Hippocampal formation (tissue), 2 donors: ENCODE data around the gene ALG6.
"Not testable (repeated sequence)": the region's sequence is repeated elsewhere in the genome, so short reads cannot be mapped to it uniquely, and the experiment has no call there.

Source experiments
- DNase-seq, 2 donors: peaks; one replicate each; lab custom pipeline; 2025; lab: John Stamatoyannopoulos, UW

The ALG6 gene

DNA sequence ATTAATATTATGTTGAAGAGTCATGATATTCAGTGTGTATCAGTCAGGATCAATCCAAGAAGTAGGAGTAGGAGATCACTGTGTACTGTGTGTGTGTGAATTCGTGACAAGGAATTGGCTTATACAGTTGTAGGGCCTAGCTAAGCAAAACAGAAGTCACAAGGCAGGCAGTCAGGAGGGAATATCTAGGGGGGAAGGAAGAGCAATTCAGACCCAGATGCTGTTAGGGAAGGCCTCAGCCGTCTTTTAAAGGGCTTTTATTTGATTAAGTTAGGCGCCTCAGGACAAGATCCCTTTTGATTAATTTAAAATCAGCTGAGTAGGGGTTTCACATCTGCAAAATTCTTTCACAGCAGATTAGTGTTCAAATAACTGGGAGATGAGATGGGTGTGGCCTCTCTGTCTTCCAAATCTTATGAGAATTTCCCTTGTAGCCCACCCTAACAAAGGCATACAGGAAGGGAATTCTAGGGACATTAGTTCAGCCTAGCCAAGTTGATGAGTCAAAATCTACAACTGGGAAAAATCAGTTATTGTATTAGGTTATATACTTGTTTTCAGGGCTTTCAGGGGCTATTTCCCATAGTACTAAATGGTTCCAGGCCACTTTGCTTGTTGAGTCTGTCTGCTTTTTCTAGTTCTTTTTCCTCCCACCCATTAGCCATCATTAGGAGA, 47.4 kb downstream of the ALG6 start:
- DNase-seq = no peak

DNA sequence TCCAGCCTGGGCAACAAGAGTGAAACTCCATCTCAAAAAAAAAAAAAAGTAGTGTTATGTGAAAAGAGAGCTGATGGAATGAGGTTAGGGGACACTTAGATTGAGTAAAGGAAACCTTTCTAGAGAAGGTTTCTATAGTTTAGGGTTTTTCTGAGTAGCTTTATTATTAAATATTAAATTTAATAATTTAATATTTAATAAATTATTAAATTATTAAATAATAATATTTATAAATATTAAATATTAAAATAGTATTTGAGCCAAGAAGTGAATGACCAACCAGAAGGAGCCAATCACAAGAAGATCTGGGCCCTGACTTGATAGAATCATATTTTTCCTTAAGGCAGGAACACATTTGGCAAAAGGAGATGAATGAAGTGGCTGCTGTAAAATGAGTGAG, 50.7 kb downstream of the ALG6 start:
- DNase-seq = no peak

- DNase-seq = not testable (repeated sequence)
Measured at GRCh38 chr1:63420746-63421145, 53.3 kb downstream of the ALG6 start.

- DNase-seq = no peak
Measured at GRCh38 chr1:63423649-63424048, 56.2 kb downstream of the ALG6 start.

- DNase-seq = no peak
Measured at GRCh38 chr1:63428815-63429214, 61.4 kb downstream of the ALG6 start.

DNA sequence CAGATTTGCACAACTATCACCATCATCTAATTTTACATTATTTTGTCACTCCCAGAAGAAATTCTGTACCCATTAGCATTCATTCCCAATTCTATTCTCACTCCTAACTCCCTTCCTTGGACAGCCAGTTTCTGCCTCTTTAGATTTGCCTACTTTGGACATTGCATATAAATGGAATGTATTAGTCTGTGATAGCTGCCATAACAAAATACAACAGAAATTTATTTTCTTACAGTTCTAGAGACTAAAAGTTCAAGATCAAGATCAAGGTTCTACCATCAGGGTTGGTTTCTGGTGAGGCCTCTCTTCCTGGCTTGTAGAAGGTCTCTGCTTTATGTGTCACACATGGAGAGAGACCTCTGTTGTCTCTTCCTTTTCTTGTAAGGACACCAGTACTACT, 61.9 kb downstream of the ALG6 start:
- no peak for DNase-seq

DNA sequence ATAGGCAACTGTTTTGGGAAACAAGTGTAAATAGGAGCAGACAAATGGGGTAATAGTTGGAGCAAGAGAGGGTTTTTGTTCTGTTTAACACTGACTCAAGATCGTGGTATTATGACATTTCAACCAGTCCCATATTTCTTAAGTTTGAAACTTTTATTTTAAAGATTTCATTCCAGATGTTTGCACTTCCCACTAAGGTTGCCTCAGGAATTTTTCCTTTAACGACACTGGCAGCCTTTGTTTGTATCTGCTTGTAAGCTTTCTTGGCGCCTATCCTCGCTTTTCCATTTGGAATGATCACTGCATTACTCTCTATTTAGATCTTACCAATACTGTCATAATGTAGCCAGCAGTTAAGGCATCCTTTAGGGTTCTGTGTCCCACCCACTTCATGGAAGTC, 67.7 kb downstream of the ALG6 start:
- no peak for DNase-seq

- no peak for DNase-seq
Measured at GRCh38 chr1:63442141-63442475, 74.7 kb downstream of the ALG6 start.

GRCh38 chr1:63448731-63449246, 81.4 kb downstream of the ALG6 start:
- no peak for DNase-seq

- no peak for DNase-seq
Measured at GRCh38 chr1:63450416-63450815, 83.0 kb downstream of the ALG6 start.

DNA sequence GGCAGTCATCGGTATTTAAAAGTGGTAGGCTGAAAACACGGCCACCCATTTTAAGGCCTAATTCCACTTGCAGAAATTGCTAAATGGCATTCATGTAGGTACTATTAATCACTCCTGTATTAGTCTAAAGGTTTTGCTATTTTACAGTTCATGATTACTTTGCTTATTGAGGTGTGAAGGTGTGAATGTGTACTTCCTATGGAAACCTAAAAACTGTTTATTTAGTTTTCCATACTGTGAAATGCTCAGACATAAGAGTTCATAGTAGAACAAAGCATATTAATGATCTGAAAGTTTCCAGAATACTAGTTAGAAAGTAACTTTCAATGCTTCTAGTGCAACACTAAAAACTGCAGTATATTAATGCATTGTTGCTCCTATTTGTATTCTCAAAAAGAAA, 85.8 kb downstream of the ALG6 start:
- DNase-seq = no peak

DNA sequence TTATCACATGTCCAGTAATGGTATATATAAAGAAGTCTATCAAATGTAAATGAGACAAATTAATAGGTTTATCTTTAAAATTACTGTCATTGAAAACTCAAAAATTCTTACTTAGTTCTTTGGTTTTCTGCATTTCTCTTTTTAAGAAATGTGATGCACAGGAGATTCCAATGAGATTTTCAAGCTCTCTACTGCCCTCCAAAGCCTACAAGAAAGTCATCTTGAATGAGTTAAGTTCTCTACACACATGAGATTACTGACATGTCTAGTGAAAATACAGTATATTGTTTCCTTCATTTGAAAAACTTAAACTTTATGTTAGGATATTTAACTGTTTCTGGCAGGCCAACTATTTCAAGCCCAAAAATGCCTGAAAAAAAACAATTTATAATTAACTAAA, 86.8 kb downstream of the ALG6 start:
- DNase-seq = no peak

DNA sequence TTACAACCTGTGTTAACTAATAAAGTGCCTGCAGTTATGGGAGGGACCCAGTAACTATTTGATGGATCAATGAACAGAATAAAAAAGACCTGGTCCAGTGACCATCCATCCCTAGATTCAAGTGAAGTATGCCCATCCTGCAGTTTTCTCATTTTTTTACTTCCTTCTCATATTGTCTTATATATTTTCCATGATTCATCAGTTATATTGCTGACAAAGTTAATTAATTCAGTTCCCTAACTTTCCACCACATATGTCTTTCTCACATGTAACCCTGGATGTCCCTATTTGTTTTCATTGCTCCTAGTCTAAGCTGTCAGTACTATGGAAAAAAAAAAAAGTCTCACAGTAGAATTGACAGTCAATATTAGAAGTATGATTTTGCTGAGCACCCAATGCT, 91.3 kb downstream of the ALG6 start:
- no peak for DNase-seq

- no peak for DNase-seq
Measured at GRCh38 chr1:63461661-63462230, 94.3 kb downstream of the ALG6 start.

- DNase-seq = no peak
Measured at GRCh38 chr1:63463248-63463647, 95.8 kb downstream of the ALG6 start.

- no peak for DNase-seq
Measured at GRCh38 chr1:63466181-63466580, 98.8 kb downstream of the ALG6 start.

DNA sequence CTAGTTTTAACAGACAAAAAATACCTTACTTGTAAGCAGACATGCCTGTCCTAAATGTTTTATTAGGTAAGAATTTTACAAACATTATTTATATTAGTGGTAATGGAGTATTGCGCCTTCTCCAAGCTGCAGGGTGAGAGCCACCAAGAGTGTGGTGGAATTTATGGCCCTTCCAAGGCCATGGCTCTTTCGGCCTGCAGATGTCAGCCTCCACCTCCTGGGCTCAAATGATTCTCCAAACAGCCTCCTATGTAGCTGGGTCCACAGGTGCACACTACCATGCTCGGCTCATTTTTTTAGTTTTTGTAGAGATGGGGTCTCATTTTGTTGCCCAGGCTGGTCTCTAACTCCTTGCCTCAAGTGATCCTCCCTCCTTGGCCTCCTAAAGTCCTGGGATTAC, 99.3 kb downstream of the ALG6 start:
- DNase-seq = no peak

- DNase-seq = not testable (repeated sequence)
Measured at GRCh38 chr1:63468683-63469082, 101.3 kb downstream of the ALG6 start.

GRCh38 chr1:63475761-63476160, 108.3 kb downstream of the ALG6 start:
- DNase-seq = no peak

DNA sequence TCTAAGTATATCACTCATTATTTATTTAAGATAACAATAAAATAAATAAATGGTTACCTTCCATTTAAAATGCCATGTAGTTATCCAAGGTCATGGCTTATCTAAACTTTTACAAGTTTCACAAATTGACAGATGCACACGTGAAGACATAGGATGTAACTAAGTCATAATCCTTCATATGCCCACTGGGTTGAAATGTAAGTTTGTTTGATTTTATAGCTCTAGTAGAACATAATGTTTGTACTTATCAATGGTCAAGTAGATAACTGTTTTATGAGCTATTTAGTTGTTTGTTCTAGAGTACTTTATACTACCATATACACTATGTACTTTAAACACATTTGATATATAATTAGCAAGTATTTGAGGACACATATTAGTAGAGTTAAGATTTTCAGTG, 112.6 kb downstream of the ALG6 start:
- DNase-seq = no peak

DNA sequence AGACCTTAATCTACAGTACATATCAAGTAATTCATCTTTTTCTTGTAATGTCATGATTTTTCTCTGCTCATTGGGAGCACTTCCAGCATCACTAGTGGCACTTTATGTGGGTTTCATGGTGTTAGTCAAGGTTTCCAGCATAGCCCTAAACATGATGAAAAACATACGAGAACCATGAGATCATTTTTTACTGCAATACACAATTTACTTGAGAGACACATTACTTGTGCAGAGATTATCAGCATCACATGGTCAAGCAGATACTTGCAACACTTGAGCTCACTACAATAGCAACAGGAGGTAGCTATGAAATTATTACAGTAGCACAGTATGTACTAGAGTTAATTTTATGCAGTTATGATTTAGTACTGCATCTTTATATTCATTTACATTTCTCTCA, 119.2 kb downstream of the ALG6 start:
- no peak for DNase-seq

- DNase-seq = no peak
Measured at GRCh38 chr1:63487336-63488065, 120.1 kb downstream of the ALG6 start.
